GM12865 (cell line): ENCODE data around the gene KIF1C.

Experiments
- DNase-seq: peaks from one replicate; pipeline ENCODE4 v3.0.0; 2010; ENCODE audit warnings: low read depth
- H3K4me3 ChIP-seq: 2 replicates; pipeline ENCODE4 v1.5.1; 2011; ENCODE audit warnings: mild to moderate bottlenecking, low read depth, low read length, control low read depth
- TF ChIP-seq, protein P1 (sequence below): IDR thresholded peaks from 2 replicates; pipeline ENCODE4 v1.5.1; 2011; ENCODE audit warnings: low read length, control low read depth, low read depth, inconsistent platforms; ENCODE audit not compliant: insufficient read depth; ENCODE audit errors: missing control alignments

The KIF1C gene

DNA sequence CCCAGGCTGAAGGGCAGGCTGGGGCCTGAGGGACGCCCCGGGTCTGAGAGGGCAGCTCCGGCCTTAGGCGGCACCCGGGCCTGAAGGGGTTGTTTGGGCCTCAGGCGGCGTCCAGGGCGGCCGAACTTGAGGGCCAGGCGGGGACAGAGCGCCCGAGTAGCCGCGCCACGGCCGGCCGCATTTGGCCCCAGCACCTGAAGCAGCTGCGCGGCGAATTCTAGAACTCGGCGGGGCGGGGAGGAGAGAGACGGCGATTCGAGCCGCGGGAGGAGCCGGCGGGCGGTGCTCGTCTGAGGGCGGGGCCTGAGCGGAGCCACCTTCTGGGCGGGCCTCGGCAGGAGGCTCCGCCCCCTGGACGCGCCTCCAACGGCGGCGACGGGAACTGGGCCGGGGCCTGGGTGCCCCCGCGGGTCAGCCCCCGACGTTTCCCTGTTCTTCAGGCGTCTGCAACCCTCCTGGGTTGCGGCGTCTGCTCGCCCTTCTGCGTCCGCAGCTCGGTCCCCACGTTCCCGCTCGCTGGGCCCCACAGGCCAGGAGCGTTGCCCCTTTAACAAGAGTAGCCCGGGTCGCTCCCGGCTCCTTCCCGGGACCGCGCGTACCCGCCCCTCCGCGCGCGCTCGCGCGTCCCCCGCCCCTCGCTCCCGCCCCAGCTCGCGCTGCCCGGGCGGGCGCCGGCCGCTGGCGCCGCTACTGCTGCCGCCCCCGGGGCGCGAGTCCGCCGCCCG, at the start of gene KIF1C, which contains the start of gene INCA1:
Gene KIF1C, plus strand, starts transcription at position 649 of the 725 bp plus-strand sequence. CDS start 2,297 bp downstream, outside the sequence.
Gene INCA1, minus strand, starts transcription at position 221 of the 725 bp plus-strand sequence. CDS start 3,085 bp downstream, outside the sequence.
- peak within 1 kb of the TSS; percentile 88 for H3K4me3 ChIP-seq
- TF ChIP-seq, protein P1, sequence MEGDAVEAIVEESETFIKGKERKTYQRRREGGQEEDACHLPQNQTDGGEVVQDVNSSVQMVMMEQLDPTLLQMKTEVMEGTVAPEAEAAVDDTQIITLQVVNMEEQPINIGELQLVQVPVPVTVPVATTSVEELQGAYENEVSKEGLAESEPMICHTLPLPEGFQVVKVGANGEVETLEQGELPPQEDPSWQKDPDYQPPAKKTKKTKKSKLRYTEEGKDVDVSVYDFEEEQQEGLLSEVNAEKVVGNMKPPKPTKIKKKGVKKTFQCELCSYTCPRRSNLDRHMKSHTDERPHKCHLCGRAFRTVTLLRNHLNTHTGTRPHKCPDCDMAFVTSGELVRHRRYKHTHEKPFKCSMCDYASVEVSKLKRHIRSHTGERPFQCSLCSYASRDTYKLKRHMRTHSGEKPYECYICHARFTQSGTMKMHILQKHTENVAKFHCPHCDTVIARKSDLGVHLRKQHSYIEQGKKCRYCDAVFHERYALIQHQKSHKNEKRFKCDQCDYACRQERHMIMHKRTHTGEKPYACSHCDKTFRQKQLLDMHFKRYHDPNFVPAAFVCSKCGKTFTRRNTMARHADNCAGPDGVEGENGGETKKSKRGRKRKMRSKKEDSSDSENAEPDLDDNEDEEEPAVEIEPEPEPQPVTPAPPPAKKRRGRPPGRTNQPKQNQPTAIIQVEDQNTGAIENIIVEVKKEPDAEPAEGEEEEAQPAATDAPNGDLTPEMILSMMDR: no peak
- peak; percentile 95 for DNase-seq

DNA sequence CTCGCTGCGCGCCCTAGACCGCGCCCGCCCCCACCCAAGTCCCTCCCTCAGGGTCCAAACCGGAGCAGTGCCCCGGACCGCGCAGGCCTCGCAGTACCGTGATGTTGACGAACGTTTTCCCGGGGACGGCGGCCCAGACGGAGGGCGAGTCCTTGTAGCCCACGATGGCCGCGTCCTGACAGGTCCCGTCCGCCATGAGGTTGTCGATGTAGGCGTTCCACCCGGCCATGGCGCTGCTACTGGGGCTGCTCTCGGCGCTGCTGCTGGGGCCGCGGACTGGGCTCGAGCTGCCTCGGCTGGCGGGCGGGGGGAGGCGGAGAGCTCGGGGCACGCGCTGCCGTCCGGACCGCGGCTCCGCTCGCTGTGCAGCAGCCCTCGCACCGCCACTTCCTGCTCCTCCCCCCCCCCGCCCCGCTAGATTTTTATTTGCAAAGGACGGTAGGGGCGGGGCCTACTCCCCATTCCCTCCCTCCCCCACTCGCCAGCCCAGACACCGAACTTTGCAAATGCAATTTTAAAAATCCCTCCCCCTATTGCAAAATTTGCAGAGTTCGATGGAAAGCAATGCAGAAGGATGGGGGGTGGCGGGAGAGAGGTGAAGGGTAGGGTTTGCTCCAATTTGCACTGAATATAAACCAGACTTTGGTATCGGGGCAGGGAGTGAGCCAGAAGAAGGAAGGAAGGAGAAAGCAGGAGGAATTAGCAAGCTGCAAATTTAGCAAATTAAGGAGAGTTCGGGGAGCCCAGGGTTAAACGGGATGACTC, 49.4 kb upstream of the KIF1C start, which contains the start of gene PFN1:
Gene PFN1, minus strand, starts transcription at position 365 of the 765 bp plus-strand sequence. Its CDS starts 136 bp downstream, at position 229.
- peak; percentile 97 for DNase-seq
- TF ChIP-seq, protein P1: no peak
- peak within 1 kb of the TSS; percentile 81 for H3K4me3 ChIP-seq

DNA sequence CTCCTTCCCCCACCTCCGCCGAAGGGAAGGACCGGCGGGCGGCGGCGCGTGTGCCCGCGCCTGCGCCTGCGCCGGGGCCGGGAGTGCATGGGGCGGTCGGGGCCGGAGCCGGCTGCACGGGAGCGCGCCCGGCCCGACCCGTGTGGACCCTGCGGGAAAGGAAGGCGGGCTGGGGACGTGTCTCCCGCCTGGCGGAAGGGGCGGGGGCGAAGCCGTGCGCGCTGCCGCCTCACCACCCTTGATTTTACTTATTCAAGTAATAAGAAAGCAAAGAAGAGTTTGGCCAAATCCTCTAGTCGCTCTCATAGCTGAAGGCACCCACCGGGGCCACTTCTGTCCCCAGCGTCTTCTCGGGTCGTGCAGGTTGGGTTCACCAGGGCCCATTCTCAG, 48.8 kb upstream of the KIF1C start:
- H3K4me3 ChIP-seq: peak overlapping the region; percentile 81
- TF ChIP-seq, protein P1: no peak
- peak; percentile 95 for DNase-seq

DNA sequence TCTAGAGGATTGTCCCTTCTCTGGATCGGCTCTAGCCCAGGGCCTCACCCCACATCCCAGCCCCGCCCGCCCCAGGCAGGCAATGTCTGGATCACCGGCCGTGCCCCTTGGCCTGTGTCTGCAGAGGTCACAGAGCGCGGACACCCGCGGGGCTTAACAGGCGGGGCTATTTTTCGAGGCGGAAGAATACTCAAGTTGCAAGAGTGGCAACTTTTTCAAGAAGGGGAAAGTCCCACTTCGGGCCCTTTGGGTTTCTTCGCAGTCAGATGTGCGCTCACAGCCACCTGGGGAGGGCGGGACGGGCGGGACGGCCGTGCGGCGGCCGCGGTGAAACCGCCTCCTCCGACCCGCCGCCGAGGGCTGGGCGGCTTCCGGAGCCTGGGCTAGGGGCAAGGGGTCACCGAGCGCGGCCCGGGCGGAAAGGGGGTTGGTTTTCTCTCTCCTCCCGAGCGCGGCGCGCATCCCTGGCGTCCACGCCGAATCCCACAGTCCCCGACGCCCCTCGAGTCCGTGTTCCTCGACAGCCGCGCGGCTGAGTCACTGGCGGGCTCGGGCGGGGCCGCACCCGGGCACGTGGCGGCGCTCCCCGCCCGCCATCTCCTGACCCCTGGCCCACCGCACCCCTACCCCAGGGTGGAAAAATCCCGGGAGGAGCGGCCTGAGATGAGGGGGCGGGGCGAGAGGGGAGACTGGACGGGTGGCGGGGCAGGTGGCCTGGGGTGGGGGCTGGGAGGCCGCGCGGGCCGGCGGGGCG, 48.3 kb upstream of the KIF1C start:
- H3K4me3 ChIP-seq: peak overlapping the region; percentile 81
- peak; percentile 97 for DNase-seq
- TF ChIP-seq, protein P1: no peak

DNA sequence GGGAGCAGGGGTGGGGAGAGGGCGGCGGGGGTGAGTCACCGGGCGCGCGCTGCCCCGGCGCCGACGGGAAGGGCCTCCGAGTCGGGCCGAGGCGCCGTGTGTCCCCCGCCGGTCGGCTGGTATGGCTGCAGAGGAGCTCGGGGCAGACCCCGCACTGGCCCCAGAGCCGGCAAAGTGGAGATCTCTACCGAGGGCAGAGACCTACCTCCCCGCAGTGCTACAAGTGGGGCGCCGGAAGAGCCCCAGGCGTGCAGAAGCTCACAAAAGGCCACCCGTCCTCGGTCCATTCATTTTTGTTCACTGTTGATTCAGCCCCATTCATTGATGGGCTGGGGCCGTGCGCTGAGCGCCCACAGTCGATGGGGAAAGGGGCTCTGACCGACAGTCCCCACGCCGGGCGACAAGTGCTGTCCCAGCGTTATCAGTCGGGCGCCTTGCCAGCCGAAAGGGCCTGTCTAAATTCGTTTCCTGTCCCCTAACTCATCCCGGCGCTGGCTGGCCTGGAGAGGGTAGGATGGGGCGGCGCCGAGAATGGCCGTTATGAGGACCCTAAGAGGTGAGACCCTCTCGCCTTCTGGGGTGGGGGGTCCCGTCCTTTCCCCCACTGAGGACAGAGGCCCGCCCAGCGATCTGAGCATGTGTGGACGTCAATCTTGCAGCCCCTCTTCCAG, 47.5 kb upstream of the KIF1C start:
- TF ChIP-seq, protein P1: no peak
- peak overlapping the region; percentile 81 for H3K4me3 ChIP-seq
- peak; percentile 68 for DNase-seq

DNA sequence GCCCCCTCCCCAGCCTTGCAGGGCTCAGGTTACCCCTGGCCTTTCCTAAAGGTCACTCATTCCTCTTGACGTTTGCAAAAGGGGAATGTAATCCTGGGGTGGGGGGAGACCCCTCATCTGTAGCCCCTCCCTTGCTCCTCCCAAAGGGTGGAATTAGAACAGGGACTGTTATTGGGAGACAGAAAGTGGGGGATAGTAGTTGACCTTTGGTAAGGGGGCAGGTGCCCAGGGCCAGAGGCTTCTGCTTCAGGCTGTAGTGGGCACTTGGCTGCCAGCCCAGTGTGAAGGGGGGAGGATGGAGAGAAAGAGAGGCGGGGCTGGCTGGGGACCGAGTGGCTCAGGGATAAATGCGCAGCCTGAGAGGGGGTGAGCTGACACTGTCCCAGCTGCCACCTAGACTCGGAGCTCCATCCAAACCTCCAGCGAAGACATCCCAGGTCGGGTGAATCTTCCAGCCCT, 47.0 kb upstream of the KIF1C start, which contains the start of gene ENO3:
Gene ENO3, plus strand, starts transcription at position 374 of the 459 bp plus-strand sequence. CDS start 711 bp downstream, outside the sequence.
- no peak for DNase-seq
- TF ChIP-seq, protein P1: no peak
- H3K4me3 ChIP-seq: peak within 1 kb of the TSS; percentile 81
